ENCODE measurements around the gene BCAP31.

- TF ChIP-seq POLR2A (IDR thresholded peaks at IDR 0.05; ENCODE audit: low read depth): no peak
- TF ChIP-seq, protein P1, sequence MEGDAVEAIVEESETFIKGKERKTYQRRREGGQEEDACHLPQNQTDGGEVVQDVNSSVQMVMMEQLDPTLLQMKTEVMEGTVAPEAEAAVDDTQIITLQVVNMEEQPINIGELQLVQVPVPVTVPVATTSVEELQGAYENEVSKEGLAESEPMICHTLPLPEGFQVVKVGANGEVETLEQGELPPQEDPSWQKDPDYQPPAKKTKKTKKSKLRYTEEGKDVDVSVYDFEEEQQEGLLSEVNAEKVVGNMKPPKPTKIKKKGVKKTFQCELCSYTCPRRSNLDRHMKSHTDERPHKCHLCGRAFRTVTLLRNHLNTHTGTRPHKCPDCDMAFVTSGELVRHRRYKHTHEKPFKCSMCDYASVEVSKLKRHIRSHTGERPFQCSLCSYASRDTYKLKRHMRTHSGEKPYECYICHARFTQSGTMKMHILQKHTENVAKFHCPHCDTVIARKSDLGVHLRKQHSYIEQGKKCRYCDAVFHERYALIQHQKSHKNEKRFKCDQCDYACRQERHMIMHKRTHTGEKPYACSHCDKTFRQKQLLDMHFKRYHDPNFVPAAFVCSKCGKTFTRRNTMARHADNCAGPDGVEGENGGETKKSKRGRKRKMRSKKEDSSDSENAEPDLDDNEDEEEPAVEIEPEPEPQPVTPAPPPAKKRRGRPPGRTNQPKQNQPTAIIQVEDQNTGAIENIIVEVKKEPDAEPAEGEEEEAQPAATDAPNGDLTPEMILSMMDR (IDR thresholded peaks at IDR 0.05): no peak
Measured at GRCh38 chrX:153738056-153738605, 13.9 kb upstream of the BCAP31 start.

All from esophagus muscularis mucosa (tissue), 3 donors.